H9 (cell line): Measurements from ENCODE around the gene TSEN15. TPM values are rescaled to one million over a fixed set of nuclear protein-coding genes. Genes with fewer than 3 reads are reported as not detected.

Source experiments
- DNase-seq: peaks from one replicate; pipeline ENCODE4 v3.0.0-alpha.2; 2017
- H2AFZ ChIP-seq: one replicate; pipeline ENCODE4 v1.6.1; 2013; ENCODE audit warnings: mild to moderate bottlenecking, low read length, control low read depth, moderate library complexity
- H2AK5ac ChIP-seq: 2 replicates; pipeline ENCODE4 v1.6.1; 2013; ENCODE audit warnings: low read length, control low read depth, mixed read lengths; ENCODE audit not compliant: insufficient read length
- H2BK120ac ChIP-seq: one replicate; pipeline ENCODE4 v1.6.1; 2013; ENCODE audit warnings: low read depth, mild to moderate bottlenecking, low read length, control low read depth, inconsistent platforms; ENCODE audit not compliant: poor library complexity, severe bottlenecking
- H2BK12ac ChIP-seq: 2 replicates; pipeline ENCODE4 v1.6.1; 2013; ENCODE audit warnings: low read length, control low read depth, mixed read lengths, low read depth; ENCODE audit not compliant: insufficient read length
- H2BK15ac ChIP-seq: 2 replicates; pipeline ENCODE4 v1.6.1; 2013; ENCODE audit warnings: low read depth, low read length, control low read depth
- H2BK20ac ChIP-seq: one replicate; pipeline ENCODE4 v1.6.1; 2013; ENCODE audit warnings: low read depth, mild to moderate bottlenecking, low read length, control low read depth, inconsistent platforms; ENCODE audit not compliant: poor library complexity, severe bottlenecking
- H2BK5ac ChIP-seq: 2 replicates; pipeline ENCODE4 v1.6.1; 2013; ENCODE audit warnings: low read length, control low read depth, mixed read lengths; ENCODE audit not compliant: insufficient read length
- H3K14ac ChIP-seq: 2 replicates; pipeline ENCODE4 v1.6.1; 2013; ENCODE audit warnings: low read length, control low read depth; ENCODE audit not compliant: insufficient read depth
- H3K18ac ChIP-seq: 2 replicates; pipeline ENCODE4 v1.6.1; 2013; ENCODE audit warnings: low read depth, mild to moderate bottlenecking, mixed read lengths, low read length, control low read depth; ENCODE audit not compliant: insufficient read length
- H3K23ac ChIP-seq: 2 replicates; pipeline ENCODE4 v1.6.1; 2013; ENCODE audit warnings: low read length, control low read depth, mixed read lengths, low read depth; ENCODE audit not compliant: insufficient read length
- H3K23me2 ChIP-seq: 2 replicates; pipeline ENCODE4 v1.6.1; 2013; ENCODE audit warnings: low read depth, mild to moderate bottlenecking, mixed read lengths, low read length, control low read depth; ENCODE audit not compliant: insufficient read length, poor library complexity, severe bottlenecking
- H3K27ac ChIP-seq: 2 replicates; pipeline ENCODE4 v1.5.1; 2013; ENCODE audit warnings: low read length, control low read depth, mixed read lengths, low read depth; ENCODE audit not compliant: insufficient read length
- H3K27me3 ChIP-seq: 2 replicates; pipeline ENCODE4 v1.6.1; 2013; ENCODE audit warnings: low read length, control low read depth, inconsistent platforms; ENCODE audit not compliant: insufficient read depth
- H3K4ac ChIP-seq: 2 replicates; pipeline ENCODE4 v1.6.1; 2013; ENCODE audit warnings: low read depth, mild to moderate bottlenecking, control low read depth, inconsistent platforms, low read length, moderate library complexity
- H3K4me1 ChIP-seq: 2 replicates; pipeline ENCODE4 v1.6.1; 2013; ENCODE audit warnings: low read length, control low read depth, inconsistent platforms; ENCODE audit not compliant: insufficient read depth
- H3K4me2 ChIP-seq: 2 replicates; pipeline ENCODE4 v1.6.1; 2013; ENCODE audit warnings: low read length, control low read depth, mixed read lengths; ENCODE audit not compliant: insufficient read length, insufficient read depth
- H3K56ac ChIP-seq: 2 replicates; pipeline ENCODE4 v1.6.1; 2013; ENCODE audit warnings: low read depth, mild to moderate bottlenecking, mixed read lengths, low read length, control low read depth; ENCODE audit not compliant: insufficient read length
- H3K79me1 ChIP-seq: 2 replicates; pipeline ENCODE4 v1.6.1; 2013; ENCODE audit warnings: low read depth, mild to moderate bottlenecking, moderate library complexity, low read length, control low read depth, inconsistent platforms; ENCODE audit not compliant: insufficient read depth, poor library complexity, severe bottlenecking
- H3K79me2 ChIP-seq: 2 replicates; pipeline ENCODE4 v1.6.1; 2013; ENCODE audit warnings: low read length, control low read depth, inconsistent platforms; ENCODE audit not compliant: insufficient read depth
- H3K9ac ChIP-seq: 2 replicates; pipeline ENCODE4 v1.6.1; 2013; ENCODE audit warnings: low read length, control low read depth, mixed read lengths; ENCODE audit not compliant: insufficient read length; ENCODE audit errors: extremely low read depth
- H3K9me3 ChIP-seq: one replicate; pipeline ENCODE4 v1.6.1; 2013; ENCODE audit warnings: low read depth, low read length, inconsistent platforms; ENCODE audit not compliant: control insufficient read depth
- H3T11ph ChIP-seq: one replicate; pipeline ENCODE4 v1.6.1; 2013; ENCODE audit warnings: mild to moderate bottlenecking, low read length, control low read depth, inconsistent platforms
- H4K20me1 ChIP-seq: one replicate; pipeline ENCODE4 v1.6.1; 2013; ENCODE audit not compliant: control insufficient read depth, insufficient read length, insufficient read depth
- H4K5ac ChIP-seq: 2 replicates; pipeline ENCODE4 v1.6.1; 2013; ENCODE audit warnings: low read depth, mild to moderate bottlenecking, mixed read lengths, low read length, control low read depth; ENCODE audit not compliant: insufficient read length
- H4K8ac ChIP-seq: replicated peaks from 2 replicates; pipeline ENCODE4 v1.6.1; 2013; ENCODE audit warnings: low read length, control low read depth, mixed read lengths, low read depth; ENCODE audit not compliant: insufficient read length
- H4K91ac ChIP-seq: 2 replicates; pipeline ENCODE4 v1.6.1; 2013; ENCODE audit warnings: low read depth, mild to moderate bottlenecking, moderate library complexity, mixed read lengths, low read length, control low read depth; ENCODE audit not compliant: insufficient read length
- H3K27ac Mint-ChIP-seq, 3 experiments: 2 replicates in 2 of 3; 3 replicates in 1 of 3; pipeline ENCODE4 v1.8.0; 2020 to 2021; ENCODE audit warnings: mixed read lengths in 3 of 3, mild to moderate bottlenecking in 1 of 3, moderate library complexity in 1 of 3
- H3K27me3 Mint-ChIP-seq: 2 replicates; pipeline ENCODE4 v1.8.0; 2021; ENCODE audit warnings: low read depth, mild to moderate bottlenecking, moderate library complexity, mixed read lengths
- H3K36me3 Mint-ChIP-seq, 3 experiments: 2 replicates in 2 of 3; 3 replicates in 1 of 3; pipeline ENCODE4 v1.8.0; 2020 to 2021; ENCODE audit warnings: low read depth in 3 of 3, mixed read lengths in 3 of 3; ENCODE audit not compliant: insufficient read depth in 1 of 3
- H3K4me1 Mint-ChIP-seq, 2 experiments: 2 replicates each; pipeline ENCODE4 v1.8.0; 2020; ENCODE audit warnings: mixed read lengths in 2 of 2
- H3K4me3 Mint-ChIP-seq, 2 experiments: 2 replicates in 1 of 2; 3 replicates in 1 of 2; pipeline ENCODE4 v1.8.0; 2020 to 2021; ENCODE audit warnings: mild to moderate bottlenecking in 2 of 2, mixed read lengths in 2 of 2, moderate library complexity in 1 of 2
- H3K9me3 Mint-ChIP-seq, 2 experiments: 2 replicates in 1 of 2; 3 replicates in 1 of 2; pipeline ENCODE4 v1.8.0; 2020; ENCODE audit warnings: mild to moderate bottlenecking in 2 of 2, mixed read lengths in 2 of 2, moderate library complexity in 1 of 2
- WGBS: extraction: QIAGEN DNeasy Blood & Tissue Kit; methylation state at CpG from one replicate; pipeline ENCODE4 v1.1.7; 2013; ENCODE audit warnings: missing lambda C conversion rate, low lambda C conversion rate, mixed read lengths; ENCODE audit not compliant: insufficient read length; ENCODE audit errors: extremely low coverage; 5-methylcytosine and 5-hydroxymethylcytosine counted together
- total RNA-seq: library from RNA; stranded (reverse); gene quantifications from 2 replicates; pipeline ENCODE4 v1.2.1, GENCODE V29; 2021
- TF ChIP-seq, protein P1 (sequence below): fragments of 200-600 bp; sonication (generic); conservative IDR thresholded peaks from 3 replicates; pipeline ENCODE4 v1.8.0; 2021; ENCODE audit warnings: antibody characterized with exemption, mild to moderate bottlenecking

TSEN15 gene
- total RNA-seq, 1 experiment from 2014 or later, result 21.9 TPM

DNA sequence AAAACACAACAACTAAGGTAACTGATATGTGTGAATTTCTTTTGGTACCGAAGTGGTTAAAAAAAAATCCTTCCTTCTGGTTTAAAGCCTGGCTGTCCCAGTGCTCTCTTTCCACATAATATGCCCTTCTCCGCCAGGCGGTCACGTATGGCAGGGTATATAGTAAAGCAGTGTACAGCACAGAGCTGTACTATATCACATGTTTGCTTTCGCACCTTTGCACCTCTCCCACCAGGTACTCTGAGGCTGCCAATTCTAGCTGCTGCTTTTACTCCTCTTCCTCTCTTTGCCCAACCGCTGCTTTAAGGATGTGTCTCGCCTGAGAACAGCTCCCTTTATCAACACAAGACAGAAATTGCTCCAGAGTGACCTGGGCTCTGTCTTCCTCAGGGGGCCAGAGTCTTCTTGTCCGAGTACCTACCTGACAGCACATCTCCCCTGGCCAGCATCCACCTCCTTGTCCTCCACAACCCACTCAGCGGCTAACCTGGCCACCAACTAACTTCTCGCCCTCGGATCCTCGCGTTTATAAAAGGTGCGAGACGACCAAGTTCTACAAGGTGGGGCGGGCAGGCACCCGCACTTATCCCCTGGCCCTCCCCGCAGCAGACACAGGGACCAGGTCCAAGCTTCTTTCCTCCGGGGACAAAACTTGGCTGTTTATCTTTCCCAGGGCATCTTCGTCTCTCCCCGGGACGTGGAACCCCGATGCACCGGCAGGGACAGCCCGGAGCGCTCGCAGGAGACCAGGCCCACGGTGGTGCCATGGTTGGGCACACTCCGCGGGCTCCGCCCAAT, 15.6 kb upstream of the TSEN15 start:
- H3K9ac ChIP-seq, result no peak overlapping the region
- H2BK120ac ChIP-seq, result no peak overlapping the region
- H3K79me2 ChIP-seq, result no peaks in the 10 kb centered on the region
- no peak overlapping the region for H3T11ph ChIP-seq
- H2BK5ac ChIP-seq, result no peak overlapping the region
- H3K56ac ChIP-seq, result no peak overlapping the region
- H4K91ac ChIP-seq, result no peak overlapping the region
- no CpG with 5 or more reads among the region's 31 CpGs for WGBS
- H2BK12ac ChIP-seq, result no peak overlapping the region
- peak overlapping the region; percentile 74 for H3K4me2 ChIP-seq
- H4K8ac ChIP-seq, result no peak overlapping the region
- peaks cover 92% of the 10 kb centered on the region for H3K27me3 Mint-ChIP-seq
- H3K14ac ChIP-seq, result no peak overlapping the region
- H3K4me3 Mint-ChIP-seq, result peak overlapping the region; percentile 56 to 77
- DNase-seq, result no peak
- H3K4ac ChIP-seq, result no peak overlapping the region
- H3K9me3 Mint-ChIP-seq, result no peaks in the 10 kb centered on the region; a peak in 1 of 5 replicates
- H2AFZ ChIP-seq, result no peak overlapping the region
- H3K36me3 Mint-ChIP-seq, result no peaks in the 10 kb centered on the region; a peak in 1 of 7 replicates
- H3K79me1 ChIP-seq, result no peaks in the 10 kb centered on the region
- H3K27me3 ChIP-seq, result peaks cover 17% of the 10 kb centered on the region; the same call in 1 of the 2 replicates
- H2BK20ac ChIP-seq, result no peak overlapping the region
- H3K4me1 ChIP-seq, result no peaks in the 10 kb centered on the region
- H4K5ac ChIP-seq, result no peak overlapping the region
- H4K20me1 ChIP-seq, result no peaks in the 10 kb centered on the region
- H3K23me2 ChIP-seq, result peaks cover 18% of the 10 kb centered on the region
- H3K23ac ChIP-seq, result no peak overlapping the region
- H3K27ac ChIP-seq, result no peak overlapping the region
- H2BK15ac ChIP-seq, result no peak overlapping the region
- H2AK5ac ChIP-seq, result no peak overlapping the region
- H3K9me3 ChIP-seq, result no peaks in the 10 kb centered on the region
- H3K27ac Mint-ChIP-seq, result no peak overlapping the region
- TF ChIP-seq, protein P1, sequence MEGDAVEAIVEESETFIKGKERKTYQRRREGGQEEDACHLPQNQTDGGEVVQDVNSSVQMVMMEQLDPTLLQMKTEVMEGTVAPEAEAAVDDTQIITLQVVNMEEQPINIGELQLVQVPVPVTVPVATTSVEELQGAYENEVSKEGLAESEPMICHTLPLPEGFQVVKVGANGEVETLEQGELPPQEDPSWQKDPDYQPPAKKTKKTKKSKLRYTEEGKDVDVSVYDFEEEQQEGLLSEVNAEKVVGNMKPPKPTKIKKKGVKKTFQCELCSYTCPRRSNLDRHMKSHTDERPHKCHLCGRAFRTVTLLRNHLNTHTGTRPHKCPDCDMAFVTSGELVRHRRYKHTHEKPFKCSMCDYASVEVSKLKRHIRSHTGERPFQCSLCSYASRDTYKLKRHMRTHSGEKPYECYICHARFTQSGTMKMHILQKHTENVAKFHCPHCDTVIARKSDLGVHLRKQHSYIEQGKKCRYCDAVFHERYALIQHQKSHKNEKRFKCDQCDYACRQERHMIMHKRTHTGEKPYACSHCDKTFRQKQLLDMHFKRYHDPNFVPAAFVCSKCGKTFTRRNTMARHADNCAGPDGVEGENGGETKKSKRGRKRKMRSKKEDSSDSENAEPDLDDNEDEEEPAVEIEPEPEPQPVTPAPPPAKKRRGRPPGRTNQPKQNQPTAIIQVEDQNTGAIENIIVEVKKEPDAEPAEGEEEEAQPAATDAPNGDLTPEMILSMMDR, result no peak
- H3K18ac ChIP-seq, result no peak overlapping the region
- peaks cover 13 to 15% of the 10 kb centered on the region in 2 experiments for H3K4me1 Mint-ChIP-seq
